ENCODE results near the gene MACROD1.

The MACROD1 gene

GRCh38 chr11:64032050-64032449, 133.9 kb downstream of the MACROD1 start:
- H3K4me3 ChIP-seq (ENCODE audit: low read length), result no peak overlapping the region
- no peak for DNase-seq (ENCODE audit: low read depth, low spot score)

DNA sequence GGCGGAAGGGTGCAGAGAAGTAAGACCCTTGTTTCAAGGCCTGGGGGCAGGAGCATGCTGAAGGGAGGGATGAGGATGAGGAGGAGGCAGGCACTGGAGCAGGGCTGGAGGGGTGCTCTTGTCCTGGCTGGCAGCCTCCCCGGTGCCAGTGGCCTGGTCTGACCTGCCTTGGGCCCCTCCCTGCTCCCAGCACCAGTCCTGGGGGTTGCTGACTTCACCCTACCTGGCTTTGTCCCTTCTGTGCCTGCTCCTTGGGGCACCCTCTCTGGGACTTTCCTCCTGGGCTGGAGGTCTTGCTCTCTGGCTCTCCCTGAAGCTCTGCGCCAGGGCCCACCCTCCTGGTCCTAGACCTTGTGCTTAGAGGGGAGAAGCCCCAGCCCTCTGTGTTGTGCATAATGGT, 134.9 kb downstream of the MACROD1 start:
- no peak overlapping the region for H3K4me3 ChIP-seq (ENCODE audit: low read length)
- no peak for DNase-seq (ENCODE audit: low read depth, low spot score)

GRCh38 chr11:64029773-64030172, 136.1 kb downstream of the MACROD1 start:
- DNase-seq (ENCODE audit: low read depth, low spot score), result no peak
- no peak overlapping the region for H3K4me3 ChIP-seq (ENCODE audit: low read length)

- peak; percentile 29 for DNase-seq (ENCODE audit: low read depth, low spot score)
- no peak overlapping the region for H3K4me3 ChIP-seq (ENCODE audit: low read length)
Measured at GRCh38 chr11:64028398-64029115, 137.4 kb downstream of the MACROD1 start.

DNA sequence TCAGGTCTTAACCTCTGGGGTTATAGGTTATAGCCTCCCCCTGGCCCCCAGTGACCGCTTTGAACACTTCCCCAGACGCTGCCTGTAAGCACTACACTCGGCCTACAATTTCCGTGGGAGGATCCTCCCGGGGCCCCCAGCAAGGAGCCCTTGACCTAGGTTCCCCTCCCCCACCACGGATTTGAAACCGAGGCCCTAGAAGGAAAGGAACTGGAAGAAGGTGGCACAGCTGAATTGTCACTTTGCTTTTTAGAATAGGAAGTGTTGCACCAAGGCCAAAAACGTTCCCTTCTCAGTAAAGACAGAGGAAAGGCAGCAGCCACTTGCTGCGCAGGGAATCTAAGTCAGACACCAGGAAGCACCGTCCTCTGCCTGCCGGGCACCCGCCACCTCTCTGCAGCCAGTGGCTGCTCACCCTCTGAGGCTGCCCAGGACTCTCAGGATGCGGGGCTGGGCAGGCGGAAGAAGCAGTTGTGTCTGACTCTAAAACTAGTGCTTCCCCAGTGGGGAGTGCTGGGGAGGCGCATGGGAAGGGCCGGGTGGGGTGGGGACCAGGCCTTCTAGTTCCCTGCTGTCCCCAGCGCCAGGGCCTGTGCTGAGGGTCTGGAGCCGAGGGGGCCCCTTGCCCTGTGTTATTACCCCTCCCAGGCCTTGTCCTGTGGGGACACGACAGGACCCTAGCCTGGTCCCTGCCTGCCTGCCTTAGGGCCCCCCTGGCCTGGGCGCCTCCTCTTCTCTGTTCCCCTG, 138.1 kb downstream of the MACROD1 start:
- DNase-seq (ENCODE audit: low read depth, low spot score), result no peak
- H3K4me3 ChIP-seq (ENCODE audit: low read length), result no peak overlapping the region

GRCh38 chr11:64026575-64027205, 139.2 kb downstream of the MACROD1 start:
- DNase-seq (ENCODE audit: low read depth, low spot score), result no peak
- H3K4me3 ChIP-seq (ENCODE audit: low read length), result no peak overlapping the region

- no peak overlapping the region for H3K4me3 ChIP-seq (ENCODE audit: low read length)
- no peak for DNase-seq (ENCODE audit: low read depth, low spot score)
Measured at GRCh38 chr11:64025205-64025604, 140.7 kb downstream of the MACROD1 start.

DNA sequence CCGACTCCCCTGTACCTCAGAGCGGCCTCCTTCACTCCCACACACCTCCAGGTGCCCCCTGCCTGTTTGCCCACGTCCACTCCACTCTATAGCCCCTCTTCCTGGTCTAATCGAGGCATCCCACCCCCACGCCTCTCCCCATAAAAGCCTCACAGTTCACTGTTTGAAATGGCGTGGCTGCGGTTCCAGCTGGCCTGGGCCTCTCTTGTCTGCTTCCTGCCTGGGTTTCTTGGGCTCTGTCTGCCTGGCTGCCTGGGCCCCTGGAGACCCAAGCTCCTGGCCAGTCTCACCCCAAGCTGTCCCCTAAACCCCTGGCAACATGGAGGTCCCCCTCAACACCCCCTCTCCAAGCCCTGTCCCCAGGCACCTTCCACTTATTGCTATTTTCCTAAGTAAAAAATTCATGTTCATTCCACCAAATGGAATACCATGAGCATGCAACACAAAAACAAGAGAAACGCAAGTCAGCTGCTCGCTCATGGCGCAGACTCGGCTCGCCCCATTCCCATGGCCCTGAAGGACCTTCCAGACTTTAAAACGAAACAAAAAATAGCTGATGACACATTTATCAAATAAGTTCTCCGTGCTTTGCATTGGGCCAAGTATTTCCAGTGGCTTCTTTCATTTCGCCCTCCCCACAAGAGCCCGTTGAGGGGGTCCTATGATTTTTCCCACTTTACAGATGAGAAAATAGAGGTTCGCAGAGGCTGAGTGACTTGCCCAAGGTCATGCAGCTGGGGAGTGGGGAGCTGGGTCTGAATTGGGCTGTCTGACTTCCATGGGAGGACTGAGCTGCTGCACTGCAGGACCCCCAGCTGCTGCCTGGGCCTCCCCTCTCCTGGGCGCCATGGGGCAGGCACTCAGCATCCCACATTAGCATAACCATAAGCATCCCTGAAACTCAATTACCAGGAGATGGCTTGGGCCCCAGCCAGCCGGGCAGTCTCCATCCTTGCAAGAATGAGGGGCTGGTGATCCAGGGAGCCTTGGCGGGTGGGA, 141.9 kb downstream of the MACROD1 start:
- no peak overlapping the region for H3K4me3 ChIP-seq (ENCODE audit: low read length)
- DNase-seq (ENCODE audit: low read depth, low spot score), result no peak

DNA sequence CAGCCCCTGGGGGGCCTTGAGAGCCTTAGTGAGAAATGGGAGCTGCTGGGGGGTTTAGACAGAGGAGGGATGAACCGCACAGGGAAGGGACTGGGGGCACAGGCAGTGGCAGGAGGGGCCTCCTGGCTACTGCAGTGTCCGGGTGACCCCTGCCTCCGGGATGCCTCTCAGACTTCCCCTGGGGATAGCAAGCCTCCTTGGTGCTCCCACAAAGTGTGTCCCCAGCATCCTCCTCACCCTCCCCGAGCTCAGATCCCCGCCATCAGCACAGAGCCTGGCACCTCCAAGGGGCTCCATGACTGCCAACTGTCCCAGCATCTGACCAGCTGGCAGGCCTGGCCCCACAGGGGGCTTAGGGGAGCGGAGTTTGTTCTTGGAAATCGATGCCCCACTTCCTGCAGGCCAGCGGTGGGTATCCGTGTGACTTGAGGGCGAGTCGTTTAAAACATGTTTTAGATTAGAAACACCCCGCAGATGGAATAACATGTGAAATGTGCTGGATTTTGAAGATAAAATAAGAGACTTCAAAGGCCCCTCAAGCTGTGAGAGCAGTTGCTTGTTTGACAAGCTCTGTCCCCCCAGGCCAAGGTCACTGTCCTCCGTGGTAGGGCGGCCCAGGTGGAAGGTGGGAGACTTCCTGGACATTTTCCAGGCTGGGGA, 143.7 kb downstream of the MACROD1 start:
- H3K4me3 ChIP-seq (ENCODE audit: low read length), result no peak overlapping the region
- no peak for DNase-seq (ENCODE audit: low read depth, low spot score)

- DNase-seq (ENCODE audit: low read depth, low spot score), result no peak
- no peak overlapping the region for H3K4me3 ChIP-seq (ENCODE audit: low read length)
Measured at GRCh38 chr11:64021757-64022093, 144.2 kb downstream of the MACROD1 start.

- no peak for DNase-seq (ENCODE audit: low read depth, low spot score)
- H3K4me3 ChIP-seq (ENCODE audit: low read length), result no peak overlapping the region
Measured at GRCh38 chr11:64020976-64021756, 144.7 kb downstream of the MACROD1 start.

- DNase-seq (ENCODE audit: low read depth, low spot score), result no peak
- H3K4me3 ChIP-seq (ENCODE audit: low read length), result no peak overlapping the region
Measured at GRCh38 chr11:64019106-64020037, 146.5 kb downstream of the MACROD1 start.

- DNase-seq (ENCODE audit: low read depth, low spot score), result no peak
- H3K4me3 ChIP-seq (ENCODE audit: low read length), result no peak overlapping the region
Measured at GRCh38 chr11:64018310-64018709, 147.6 kb downstream of the MACROD1 start.

GRCh38 chr11:64017945-64018224, 148.0 kb downstream of the MACROD1 start:
- H3K4me3 ChIP-seq (ENCODE audit: low read length), result no peak overlapping the region
- DNase-seq (ENCODE audit: low read depth, low spot score), result no peak

DNA sequence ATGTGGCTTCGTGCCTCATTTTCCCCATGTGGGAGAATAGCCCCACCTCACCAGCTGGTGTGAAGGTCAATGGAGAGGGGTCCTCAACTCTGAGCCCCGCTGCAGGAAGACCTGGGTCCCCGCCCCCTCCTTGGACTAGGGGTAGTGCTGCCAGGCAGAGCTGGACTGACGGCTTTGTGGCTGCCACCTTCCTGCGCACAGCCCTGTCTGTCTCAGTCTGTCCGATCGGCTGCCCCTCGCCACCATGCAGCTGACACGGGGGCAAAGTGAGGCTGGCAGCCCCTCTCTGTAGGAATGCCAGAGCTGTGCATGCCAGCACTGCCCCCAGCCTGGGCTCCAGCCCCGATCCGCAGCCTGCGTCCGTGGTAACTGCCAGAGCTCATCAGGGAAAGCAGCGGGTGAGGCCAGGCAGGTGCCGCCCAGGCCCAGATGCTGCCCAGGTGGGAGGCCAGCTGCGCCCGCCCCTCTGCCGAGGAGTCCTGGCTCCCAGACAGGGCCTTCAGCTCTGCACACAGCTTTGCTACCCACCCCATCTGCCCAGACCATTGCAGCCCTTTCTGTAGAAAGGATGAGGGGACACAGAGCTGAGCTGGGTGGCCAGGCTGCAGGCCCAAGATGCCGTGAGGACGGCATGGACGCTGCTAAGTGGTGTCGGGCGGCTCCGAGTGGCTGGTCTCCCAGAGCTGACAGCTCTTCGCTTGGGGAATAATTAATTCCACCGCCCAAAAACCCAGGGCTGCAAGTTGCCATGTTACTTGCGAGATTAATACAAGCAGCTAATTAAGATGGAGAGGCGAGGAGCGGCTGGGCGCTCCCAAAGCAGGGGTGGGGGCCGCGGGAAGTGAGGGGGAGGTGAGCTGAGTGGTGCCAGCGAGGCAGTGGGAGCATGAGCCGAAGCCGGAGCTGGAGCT, 149.7 kb downstream of the MACROD1 start:
- no peak overlapping the region for H3K4me3 ChIP-seq (ENCODE audit: low read length)
- no peak for DNase-seq (ENCODE audit: low read depth, low spot score)

GRCh38 chr11:64015510-64015909, 150.4 kb downstream of the MACROD1 start:
- no peak overlapping the region for H3K4me3 ChIP-seq (ENCODE audit: low read length)
- no peak for DNase-seq (ENCODE audit: low read depth, low spot score)
